Measurements from ENCODE around the gene DAGLA.

DAGLA gene

DNA sequence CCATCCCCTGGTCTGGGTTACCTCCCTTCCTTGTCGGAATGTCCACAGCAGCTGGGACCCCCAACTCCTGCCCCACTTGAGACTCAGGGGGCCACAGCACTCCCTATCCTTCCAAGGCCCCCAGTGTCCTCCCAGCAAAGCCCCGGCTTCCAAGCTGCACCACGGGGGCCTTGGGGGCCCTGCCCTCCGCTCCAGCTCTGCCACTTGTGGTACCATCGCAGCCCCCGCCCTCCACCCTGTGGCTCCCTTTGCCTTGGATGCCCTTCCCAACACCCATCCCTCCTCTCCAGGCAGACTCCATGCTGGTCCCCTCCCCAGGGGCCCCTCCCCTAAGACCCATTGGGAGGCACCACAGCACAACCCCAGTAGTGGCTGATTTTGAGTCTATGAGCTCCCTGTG is 94.9 kb downstream of the DAGLA start:
- no peak overlapping the region for H3K4me3 Mint-ChIP-seq
- H3K9me3 Mint-ChIP-seq: no peaks in the 10 kb centered on the region
- H3K27ac Mint-ChIP-seq: peak overlapping the region; percentile 33
- H3K36me3 Mint-ChIP-seq (ENCODE audit: low read depth): no peaks in the 10 kb centered on the region
- H3K4me1 Mint-ChIP-seq (ENCODE audit: low read depth): peaks cover 50% of the 10 kb centered on the region
- intact Hi-C loops (cut with micrococcal nuclease): no loop called here
- peaks cover 36% of the 10 kb centered on the region for H3K27me3 Mint-ChIP-seq

DNA sequence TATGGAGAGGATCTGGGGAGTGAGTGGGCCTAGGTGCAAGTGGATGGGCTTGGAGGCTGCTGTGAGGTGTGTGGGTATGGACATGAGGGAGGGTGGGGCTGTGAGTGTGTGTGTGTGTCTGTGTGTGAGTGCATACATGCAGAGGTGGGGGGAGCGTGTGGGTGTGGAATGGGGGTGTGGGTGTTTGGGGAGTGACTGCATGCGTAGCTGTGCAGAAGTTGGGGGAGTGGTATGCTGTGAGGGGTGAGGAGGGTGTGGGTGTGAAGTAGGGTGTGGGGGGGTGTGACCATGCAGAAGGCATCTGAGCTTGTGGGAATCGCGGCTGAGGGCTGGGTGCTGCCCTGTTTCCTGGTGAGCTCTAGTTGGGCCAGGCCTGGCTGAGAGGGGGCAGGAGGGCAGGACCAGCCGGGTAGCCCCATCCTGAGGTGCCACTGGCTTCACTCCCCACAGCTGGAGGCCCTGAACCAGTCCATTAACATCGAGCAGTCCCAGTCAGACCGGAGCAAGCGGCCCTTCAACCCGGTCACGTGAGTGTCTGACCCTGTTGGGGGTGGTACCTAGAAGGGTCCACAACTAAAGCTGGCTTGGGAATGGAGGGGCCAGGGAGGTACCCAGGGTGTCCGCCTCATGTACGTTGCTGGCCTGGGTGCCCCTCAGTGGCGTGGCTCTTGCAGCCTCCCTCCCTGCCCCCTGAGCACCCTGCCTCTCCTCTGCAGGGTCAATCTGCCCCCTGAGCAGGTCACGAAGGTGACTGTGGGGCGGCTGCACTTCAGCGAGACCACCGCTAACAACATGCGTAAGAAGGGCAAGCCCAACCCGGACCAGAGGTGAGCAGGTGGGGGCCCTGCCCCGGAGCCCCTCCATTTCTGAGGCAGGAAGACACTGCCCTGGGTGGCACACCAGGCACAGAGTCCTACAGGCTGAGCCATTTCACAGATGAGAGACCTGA is 95.7 kb downstream of the DAGLA start:
- intact Hi-C loops (cut with micrococcal nuclease): loop anchor here (1.0 kb wide), 1 partner anchor 24 kb away; the partner anchor contains the start of gene MYRF
- Mint-ChIP-seq H3K9me3 (no peaks in the 10 kb centered on the region), H3K4me1 (ENCODE audit: low read depth) (peaks cover 54% of the 10 kb centered on the region), H3K4me3 (no peak overlapping the region), H3K27me3 (peaks cover 37% of the 10 kb centered on the region), H3K27ac (no peak overlapping the region), H3K36me3 (ENCODE audit: low read depth) (no peaks in the 10 kb centered on the region)

GRCh38 chr11:61776561-61777075 is 96.4 kb downstream of the DAGLA start:
- no peak overlapping the region for H3K27ac Mint-ChIP-seq
- intact Hi-C loops (cut with micrococcal nuclease): loop anchor here (1.0 kb wide), 1 partner anchor 24 kb away; the partner anchor contains the start of gene MYRF
- peaks cover 47% of the 10 kb centered on the region for H3K4me1 Mint-ChIP-seq (ENCODE audit: low read depth)
- H3K9me3 Mint-ChIP-seq: no peaks in the 10 kb centered on the region
- H3K36me3 Mint-ChIP-seq (ENCODE audit: low read depth): no peaks in the 10 kb centered on the region
- peaks cover 37% of the 10 kb centered on the region for H3K27me3 Mint-ChIP-seq
- peak overlapping the region; percentile 17 for H3K4me3 Mint-ChIP-seq

DNA sequence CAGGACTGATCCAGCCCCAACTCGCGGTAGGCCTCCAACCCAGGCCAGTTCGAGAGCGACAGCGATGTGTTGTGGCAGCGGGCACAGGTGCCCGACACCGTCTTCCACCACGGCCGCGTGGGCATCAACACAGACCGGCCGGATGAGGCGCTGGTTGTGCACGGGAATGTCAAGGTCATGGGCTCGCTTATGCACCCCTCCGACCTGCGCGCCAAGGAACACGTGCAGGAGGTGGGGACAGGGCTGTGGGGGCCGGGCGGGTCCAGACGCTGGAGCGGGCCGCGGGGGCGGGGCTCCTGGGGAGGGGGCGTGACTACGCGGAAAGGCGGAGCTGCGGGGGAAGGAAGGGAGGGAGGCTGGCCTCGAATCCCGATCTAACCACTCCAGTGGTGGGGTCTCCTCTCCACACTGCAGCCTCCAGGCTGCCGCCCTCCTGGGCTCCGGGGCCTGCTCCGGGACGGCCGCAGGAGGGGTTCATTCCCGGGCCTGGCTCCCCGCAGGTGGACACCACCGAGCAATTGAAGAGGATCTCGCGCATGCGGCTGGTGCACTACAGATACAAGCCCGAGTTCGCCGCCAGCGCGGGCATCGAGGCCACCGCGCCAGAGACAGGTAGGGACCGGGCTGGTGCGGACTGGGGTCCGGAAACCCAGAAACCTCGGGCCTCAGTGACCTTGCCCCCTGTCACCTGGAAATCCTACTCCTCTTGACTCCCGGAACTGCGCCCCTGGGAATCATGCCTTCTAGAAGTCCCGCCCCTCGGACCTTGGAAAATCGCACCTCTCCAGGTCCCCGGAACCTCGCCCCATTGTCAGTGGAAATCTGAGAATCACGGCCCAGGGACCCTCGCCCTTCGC is 97.3 kb downstream of the DAGLA start:
- no peak overlapping the region for H3K27ac Mint-ChIP-seq
- intact Hi-C loops (cut with micrococcal nuclease): no loop called here

DNA sequence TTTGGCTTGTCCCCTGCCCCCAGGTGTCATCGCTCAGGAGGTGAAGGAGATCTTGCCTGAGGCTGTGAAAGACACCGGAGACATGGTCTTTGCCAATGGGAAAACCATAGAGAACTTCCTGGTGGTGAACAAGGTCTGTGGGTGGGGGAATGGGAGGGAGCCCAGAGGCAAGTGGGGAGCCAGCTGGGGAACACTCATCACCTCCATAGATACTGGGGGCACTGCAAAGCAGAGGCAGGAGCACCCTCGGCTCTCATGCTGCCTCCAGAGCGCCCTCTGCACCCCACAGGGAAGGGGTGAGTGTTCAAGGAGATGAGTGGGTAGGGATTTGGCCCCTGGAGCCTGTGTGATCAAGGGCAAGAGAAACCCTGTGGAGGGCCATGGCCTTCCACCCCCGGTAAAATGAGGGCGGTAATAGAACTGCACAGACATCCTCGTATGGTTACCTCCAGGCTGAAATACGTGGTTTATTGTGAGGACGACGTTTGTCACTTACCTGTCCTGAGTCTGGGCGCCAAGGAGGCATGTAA is 98.2 kb downstream of the DAGLA start:
- H3K4me3 Mint-ChIP-seq: no peak overlapping the region
- no peak overlapping the region for H3K27ac Mint-ChIP-seq
- peaks cover 37% of the 10 kb centered on the region for H3K27me3 Mint-ChIP-seq
- H3K4me1 Mint-ChIP-seq (ENCODE audit: low read depth): peaks cover 31% of the 10 kb centered on the region
- H3K36me3 Mint-ChIP-seq (ENCODE audit: low read depth): peaks cover 4% of the 10 kb centered on the region
- H3K9me3 Mint-ChIP-seq: no peaks in the 10 kb centered on the region
- intact Hi-C loops (cut with micrococcal nuclease): no loop called here

More for the DNA sequence above, 97.3 kb downstream of the DAGLA start:
- no peaks in the 10 kb centered on the region for H3K9me3 Mint-ChIP-seq
- H3K36me3 Mint-ChIP-seq (ENCODE audit: low read depth): no peaks in the 10 kb centered on the region
- peaks cover 39% of the 10 kb centered on the region for H3K4me1 Mint-ChIP-seq (ENCODE audit: low read depth)
- H3K4me3 Mint-ChIP-seq: peak overlapping the region; percentile 18
- peaks cover 37% of the 10 kb centered on the region for H3K27me3 Mint-ChIP-seq

GRCh38 chr11:61778920-61779650 is 98.9 kb downstream of the DAGLA start:
- H3K9me3 Mint-ChIP-seq: no peaks in the 10 kb centered on the region
- no peak overlapping the region for H3K4me3 Mint-ChIP-seq
- H3K27me3 Mint-ChIP-seq: peaks cover 37% of the 10 kb centered on the region
- peaks cover 35% of the 10 kb centered on the region for H3K4me1 Mint-ChIP-seq (ENCODE audit: low read depth)
- no peak overlapping the region for H3K27ac Mint-ChIP-seq
- intact Hi-C loops (cut with micrococcal nuclease): no loop called here
- H3K36me3 Mint-ChIP-seq (ENCODE audit: low read depth): peaks cover 11% of the 10 kb centered on the region

- Mint-ChIP-seq H3K36me3 (ENCODE audit: low read depth) (peaks cover 19% of the 10 kb centered on the region), H3K27me3 (peaks cover 33% of the 10 kb centered on the region), H3K4me3 (no peak overlapping the region), H3K9me3 (no peaks in the 10 kb centered on the region), H3K27ac (no peak overlapping the region), H3K4me1 (ENCODE audit: low read depth) (peaks cover 41% of the 10 kb centered on the region)
- intact Hi-C loops (cut with micrococcal nuclease): no loop called here
These were observed 99.7 kb downstream of the DAGLA start for GRCh38 chr11:61779666-61780525.

- peaks cover 35% of the 10 kb centered on the region for H3K4me1 Mint-ChIP-seq (ENCODE audit: low read depth)
- no peak overlapping the region for H3K4me3 Mint-ChIP-seq
- H3K27ac Mint-ChIP-seq: no peak overlapping the region
- no peaks in the 10 kb centered on the region for H3K9me3 Mint-ChIP-seq
- H3K27me3 Mint-ChIP-seq: peaks cover 30% of the 10 kb centered on the region
- intact Hi-C loops (cut with micrococcal nuclease): no loop called here
- H3K36me3 Mint-ChIP-seq (ENCODE audit: low read depth): peaks cover 27% of the 10 kb centered on the region
These were observed 100.5 kb downstream of the DAGLA start for GRCh38 chr11:61780581-61781162.

- intact Hi-C loops (cut with micrococcal nuclease): no loop called here
- no peak overlapping the region for H3K27ac Mint-ChIP-seq
These were observed 101.4 kb downstream of the DAGLA start for GRCh38 chr11:61781585-61781984.

GRCh38 chr11:61782299-61782698 is 102.1 kb downstream of the DAGLA start:
- Mint-ChIP-seq H3K4me3 (no peak overlapping the region), H3K36me3 (ENCODE audit: low read depth) (peaks cover 43% of the 10 kb centered on the region), H3K9me3 (no peaks in the 10 kb centered on the region), H3K27ac (no peak overlapping the region), H3K4me1 (ENCODE audit: low read depth) (peaks cover 22% of the 10 kb centered on the region), H3K27me3 (peaks cover 19% of the 10 kb centered on the region)
- intact Hi-C loops (cut with micrococcal nuclease): no loop called here

More at GRCh38 chr11:61781585-61781984, 101.4 kb downstream of the DAGLA start:
- H3K27me3 Mint-ChIP-seq: peaks cover 26% of the 10 kb centered on the region
- H3K4me3 Mint-ChIP-seq: no peak overlapping the region
- no peaks in the 10 kb centered on the region for H3K9me3 Mint-ChIP-seq
- H3K4me1 Mint-ChIP-seq (ENCODE audit: low read depth): peaks cover 29% of the 10 kb centered on the region
- H3K36me3 Mint-ChIP-seq (ENCODE audit: low read depth): peaks cover 36% of the 10 kb centered on the region

GRCh38 chr11:61782841-61783240 is 102.7 kb downstream of the DAGLA start:
- Mint-ChIP-seq H3K4me3 (no peak overlapping the region), H3K9me3 (no peaks in the 10 kb centered on the region), H3K27me3 (peaks cover 14% of the 10 kb centered on the region), H3K27ac (no peak overlapping the region), H3K36me3 (ENCODE audit: low read depth) (peaks cover 49% of the 10 kb centered on the region), H3K4me1 (ENCODE audit: low read depth) (peaks cover 19% of the 10 kb centered on the region)
- intact Hi-C loops (cut with micrococcal nuclease): no loop called here

Measured in dendritic cell treated with granulocyte-macrophage colony-stimulating factor and Interleukin-4, amounts not matched to agents 40 ng/mL and 50 ng/mL, for 4 days (primary cell).